VCaP (cell line): ENCODE measurements around the gene TNFAIP8.

ENCODE experiments used
- H3K27ac ChIP-seq: fragments of 450-650 bp; 2 replicates; pipeline ENCODE4 v1.5.1; 2017
- TF ChIP-seq, protein P1 (sequence below): fragments of 450-650 bp; conservative IDR thresholded peaks from 2 replicates; pipeline ENCODE4 v1.5.1; 2017; ENCODE audit warnings: mild to moderate bottlenecking, moderate library complexity

Gene TNFAIP8

DNA sequence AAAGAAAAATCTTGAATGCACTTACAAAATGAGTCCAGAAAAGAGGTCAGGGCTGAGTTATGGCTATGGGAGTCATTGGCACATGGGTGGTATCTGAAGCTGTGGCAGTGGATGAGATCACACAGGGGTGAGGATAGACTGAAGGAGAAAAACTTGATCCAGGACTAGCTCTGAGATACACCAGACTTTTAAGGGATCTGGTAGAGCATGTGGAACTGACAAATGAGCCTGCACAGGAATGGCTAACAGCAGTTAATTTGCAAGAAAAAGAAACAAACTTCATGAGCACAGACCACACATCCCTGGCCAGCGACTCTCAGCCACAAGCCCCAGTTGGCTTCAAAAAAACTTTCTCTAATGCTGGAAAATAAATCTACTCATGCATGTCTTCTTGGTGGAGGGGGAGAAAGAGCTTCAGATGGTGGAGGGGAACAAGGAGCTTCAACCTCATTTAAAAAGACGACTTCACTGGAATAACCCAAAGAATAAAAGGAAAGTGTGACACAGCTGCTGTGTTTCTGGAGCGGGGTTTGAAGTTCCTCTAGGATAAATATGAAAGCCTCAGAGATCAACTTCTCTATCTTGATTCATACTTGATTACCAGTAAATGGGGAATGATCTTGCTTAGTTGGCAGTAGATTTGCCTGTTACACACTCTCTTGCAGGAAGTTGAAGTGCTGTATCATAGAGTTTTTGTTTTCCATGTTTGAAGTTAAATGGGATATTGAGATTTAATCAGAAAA, 33.6 kb downstream of the TNFAIP8 start:
- TF ChIP-seq, protein P1, sequence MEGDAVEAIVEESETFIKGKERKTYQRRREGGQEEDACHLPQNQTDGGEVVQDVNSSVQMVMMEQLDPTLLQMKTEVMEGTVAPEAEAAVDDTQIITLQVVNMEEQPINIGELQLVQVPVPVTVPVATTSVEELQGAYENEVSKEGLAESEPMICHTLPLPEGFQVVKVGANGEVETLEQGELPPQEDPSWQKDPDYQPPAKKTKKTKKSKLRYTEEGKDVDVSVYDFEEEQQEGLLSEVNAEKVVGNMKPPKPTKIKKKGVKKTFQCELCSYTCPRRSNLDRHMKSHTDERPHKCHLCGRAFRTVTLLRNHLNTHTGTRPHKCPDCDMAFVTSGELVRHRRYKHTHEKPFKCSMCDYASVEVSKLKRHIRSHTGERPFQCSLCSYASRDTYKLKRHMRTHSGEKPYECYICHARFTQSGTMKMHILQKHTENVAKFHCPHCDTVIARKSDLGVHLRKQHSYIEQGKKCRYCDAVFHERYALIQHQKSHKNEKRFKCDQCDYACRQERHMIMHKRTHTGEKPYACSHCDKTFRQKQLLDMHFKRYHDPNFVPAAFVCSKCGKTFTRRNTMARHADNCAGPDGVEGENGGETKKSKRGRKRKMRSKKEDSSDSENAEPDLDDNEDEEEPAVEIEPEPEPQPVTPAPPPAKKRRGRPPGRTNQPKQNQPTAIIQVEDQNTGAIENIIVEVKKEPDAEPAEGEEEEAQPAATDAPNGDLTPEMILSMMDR = no peak
- H3K27ac ChIP-seq = peak overlapping the region; percentile 60

DNA sequence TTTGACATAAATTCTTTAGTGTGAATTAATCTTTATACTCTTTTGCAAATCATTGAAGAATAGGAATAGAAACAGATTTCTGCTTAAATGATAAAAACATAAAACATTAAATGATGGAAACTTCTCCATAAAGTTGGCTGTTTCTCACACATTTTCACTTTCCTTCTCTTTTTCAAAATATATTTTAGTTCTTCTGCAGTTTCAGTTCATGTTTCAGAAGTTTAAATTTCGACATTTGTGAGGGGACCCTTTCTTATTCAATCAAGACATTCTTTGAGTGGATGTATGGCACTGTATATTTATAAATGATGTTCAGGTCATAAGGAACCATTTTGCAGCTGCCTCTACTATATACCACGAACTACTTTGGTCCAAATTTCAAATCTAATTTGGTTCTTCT, 34.6 kb downstream of the TNFAIP8 start:
- TF ChIP-seq, protein P1 = no peak
- no peak overlapping the region for H3K27ac ChIP-seq

DNA sequence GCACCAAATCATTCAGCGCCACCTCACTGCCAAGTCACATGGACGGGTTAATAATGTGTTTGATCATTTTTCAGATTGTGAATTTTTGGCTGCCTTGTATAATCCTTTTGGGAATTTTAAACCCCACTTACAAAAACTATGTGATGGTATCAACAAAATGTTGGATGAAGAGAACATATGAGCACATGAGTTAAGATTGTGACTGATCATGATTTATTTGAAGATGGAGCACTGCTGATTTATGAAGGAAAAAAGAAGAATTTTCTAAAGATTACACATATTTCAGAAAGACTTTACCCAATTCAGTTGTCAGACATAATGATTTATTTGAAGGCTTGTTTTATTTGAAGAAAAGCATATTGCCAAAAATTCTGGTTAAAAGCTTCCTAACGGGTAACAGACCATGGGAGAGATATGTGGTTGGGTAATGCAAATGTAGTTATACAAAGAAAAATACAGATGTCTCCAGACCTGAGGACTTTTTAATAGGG, 37.4 kb downstream of the TNFAIP8 start:
- TF ChIP-seq, protein P1 = no peak
- no peak overlapping the region for H3K27ac ChIP-seq

DNA sequence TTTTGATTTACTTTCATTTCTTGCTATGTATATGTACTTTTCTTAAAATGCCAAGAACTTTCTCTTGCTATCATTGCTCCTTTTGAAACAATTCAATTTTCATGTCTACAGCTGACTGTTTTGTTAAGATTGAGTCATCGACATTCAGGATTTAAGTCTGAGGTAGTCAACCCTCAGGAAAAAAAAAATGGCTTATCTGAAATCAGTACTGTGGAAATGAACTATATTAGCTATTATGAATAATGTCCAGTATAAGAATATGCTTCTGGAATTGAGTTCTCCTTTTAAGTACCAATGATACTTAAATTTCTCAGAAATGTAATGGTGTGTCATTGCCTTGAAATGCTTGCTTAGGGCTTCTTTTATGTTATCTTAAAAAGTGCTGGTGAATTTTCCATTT, 37.9 kb downstream of the TNFAIP8 start:
- no peak overlapping the region for H3K27ac ChIP-seq
- TF ChIP-seq, protein P1 = no peak

DNA sequence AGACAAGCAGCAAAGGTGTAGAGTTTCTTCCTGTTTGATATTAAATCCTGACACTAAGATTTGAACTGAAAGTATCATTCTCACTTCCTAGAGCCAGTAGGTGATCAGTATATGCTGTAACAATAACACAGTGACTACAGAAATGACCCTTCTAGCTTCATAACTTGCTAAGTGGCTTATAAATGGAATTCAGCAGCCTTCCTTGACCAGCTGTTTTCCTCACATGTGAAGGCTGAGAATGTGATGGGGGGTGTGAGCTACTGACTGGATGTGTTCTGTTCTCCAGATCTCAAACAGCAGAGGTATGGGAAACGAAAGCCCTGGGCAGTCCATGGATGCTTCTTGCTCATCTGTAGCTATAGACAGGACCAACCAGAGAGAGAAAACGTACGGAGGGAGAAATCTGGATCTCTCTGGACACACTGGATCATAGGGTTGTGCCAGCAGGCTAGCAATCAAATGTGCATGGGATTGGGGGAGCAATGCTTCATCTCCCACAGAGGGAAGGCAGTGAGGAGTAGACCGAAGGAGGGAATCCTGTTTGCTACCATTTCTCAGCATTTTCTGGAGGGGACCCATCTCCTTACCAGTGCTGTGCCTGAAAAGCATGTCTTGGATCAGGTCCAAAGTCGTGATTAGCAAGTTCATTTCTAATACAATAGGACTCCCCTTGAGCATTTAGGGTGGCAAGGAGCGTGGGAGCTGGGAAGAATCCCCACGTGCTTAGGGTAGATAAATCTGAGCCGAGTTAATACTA, 39.4 kb downstream of the TNFAIP8 start:
- no peak overlapping the region for H3K27ac ChIP-seq
- TF ChIP-seq, protein P1 = no peak

DNA sequence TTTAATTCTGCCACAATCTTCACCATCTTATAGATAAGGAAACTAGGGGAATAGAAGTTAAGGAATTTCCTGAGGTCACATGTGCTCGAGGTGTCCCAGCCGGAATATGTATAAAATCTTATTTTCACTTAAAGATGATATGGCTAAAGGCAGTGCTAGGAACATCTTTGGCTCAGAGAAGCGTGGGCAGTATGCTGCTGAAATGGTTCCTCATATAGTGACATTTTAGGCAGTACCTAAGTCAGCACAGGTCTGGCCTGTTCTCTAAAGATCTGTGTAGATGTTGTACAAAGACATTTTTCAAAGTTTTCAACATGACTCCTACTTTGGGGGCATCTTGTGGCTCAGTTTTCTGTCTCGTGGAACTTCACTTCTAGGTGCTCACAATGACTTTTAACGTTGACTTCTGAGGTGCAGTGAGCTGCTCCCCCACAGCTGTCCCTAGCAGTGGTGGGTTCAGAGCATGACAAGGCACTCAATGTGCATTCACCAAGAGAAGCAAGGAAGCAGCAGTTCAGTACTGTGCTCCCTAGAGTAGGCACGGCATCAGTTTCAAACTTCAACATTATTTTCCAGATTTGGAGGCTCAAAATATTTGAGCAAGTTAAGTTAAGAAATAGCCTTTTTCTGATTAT, 40.3 kb downstream of the TNFAIP8 start:
- TF ChIP-seq, protein P1 = no peak
- no peak overlapping the region for H3K27ac ChIP-seq
